T-helper 2 cell treated with Interferon-gamma antibody and Interleukin-4, amounts not matched to agents 100 ng/mL and 5 ng/mL, for 36 hours (primary cell): ENCODE results near the gene OR5H1. TPM values are rescaled to one million over a fixed set of nuclear protein-coding genes. Genes with fewer than 3 reads are reported as not detected.

Experiments
- total RNA-seq: library from RNA; stranded (reverse); gene quantifications from 2 replicates; pipeline ENCODE4 v1.2.3, GENCODE V29; 2022

OR5H1 gene
- total RNA-seq, 1 donor from 2014 or later, result not detected

Other genes with a start within 250 kb of the OR5H1 start
- 66.2 and 70.2 TPM in 2 replicates for gene RIOX2, start 158.3 kb upstream of the OR5H1 start, total RNA-seq
- 0.05 TPM in 2 replicates for gene GABRR3, start 95.4 kb upstream of the OR5H1 start, total RNA-seq
- gene OR5AC2, start 43.5 kb upstream of the OR5H1 start, total RNA-seq, result not detected in 2 replicates
- 0.02 TPM in 1 of 2 replicates, not detected in the other for gene OR5H14, start 16.8 kb downstream of the OR5H1 start, total RNA-seq
- not detected in 2 replicates for gene OR5H15, start 36.0 kb downstream of the OR5H1 start, total RNA-seq
- gene OR5H6, start 133.5 kb downstream of the OR5H1 start, total RNA-seq, result not detected in 2 replicates
- not detected in 2 replicates for gene OR5H2, start 151.8 kb downstream of the OR5H1 start, total RNA-seq
- not detected in 2 replicates for gene OR5K4, start 223.1 kb downstream of the OR5H1 start, total RNA-seq